GM23248 (cell line): Measurements from ENCODE around the gene CNOT1.

ENCODE experiments used
- EZH2 ChIP-seq: fragments of 200-600 bp; sonication (generic); IDR thresholded peaks from 2 replicates; pipeline ENCODE4 v1.6.1; 2018; ENCODE audit warnings: antibody characterized with exemption, mild to moderate bottlenecking; ENCODE audit not compliant: insufficient read depth, poor library complexity, severe bottlenecking
- EZH2phosphoT487 ChIP-seq: fragments of 200-600 bp; sonication (generic); IDR thresholded peaks from 2 replicates; pipeline ENCODE4 v1.6.1; 2018; ENCODE audit warnings: antibody characterized with exemption, moderate library complexity, mild to moderate bottlenecking, low read depth; ENCODE audit not compliant: insufficient read depth

DNA sequence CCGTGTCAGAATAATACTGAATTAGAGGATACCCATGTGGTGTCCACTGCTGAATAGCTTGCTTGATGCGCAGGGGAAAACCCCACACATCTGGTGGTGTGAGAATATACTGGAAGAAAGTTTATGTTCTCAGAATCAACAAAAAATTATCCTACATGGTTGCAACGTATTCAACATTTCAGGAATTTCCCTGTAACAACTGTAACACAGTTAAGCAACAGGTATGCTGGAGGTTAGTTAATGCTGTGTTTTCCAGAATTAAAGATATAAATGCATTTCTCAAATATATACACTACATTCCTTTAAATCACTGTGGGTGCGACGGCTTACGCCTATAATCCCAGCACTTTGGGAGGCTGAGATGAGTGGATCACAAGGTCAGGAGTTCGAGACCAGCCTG, 5.4 kb downstream of the CNOT1 start:
- TF ChIP-seq EZH2 (no peak), EZH2phosphoT487 (no peak)
